Mucosa of rectum (tissue), 2 donors: ENCODE measurements around the gene MAPKAP1.
A peak's percentile ranks its signal among the peaks of the same experiment; 100 is the strongest.

Experiments used
- H3K27ac ChIP-seq, 2 donors: one replicate each; pipeline ENCODE4 v1.7.0; 2013; ENCODE audit warnings: inconsistent platforms in 2 of 2, low read depth in 2 of 2, low read length in 2 of 2
- H3K27me3 ChIP-seq, 2 donors: one replicate each; pipeline ENCODE4 v1.7.0; 2013; ENCODE audit warnings: low read length in 2 of 2; ENCODE audit not compliant: control insufficient read depth in 2 of 2, insufficient read depth in 2 of 2
- H3K36me3 ChIP-seq, 2 donors: one replicate each; pipeline ENCODE4 v1.7.0; 2013; ENCODE audit warnings: low read length in 2 of 2; ENCODE audit not compliant: control insufficient read depth in 2 of 2, insufficient read depth in 2 of 2
- H3K4me1 ChIP-seq, 2 donors: one replicate each; pipeline ENCODE4 v1.7.0; 2013; ENCODE audit warnings: low read length in 2 of 2, mild to moderate bottlenecking in 1 of 2; ENCODE audit not compliant: control insufficient read depth in 2 of 2, insufficient read depth in 2 of 2
- H3K4me3 ChIP-seq, 2 donors: one replicate each; pipeline ENCODE4 v1.7.0; 2013; ENCODE audit warnings: low read length in 2 of 2
- H3K9ac ChIP-seq, 2 donors: one replicate each; pipeline ENCODE4 v1.7.0; 2013; ENCODE audit warnings: low read length in 2 of 2, low read depth in 1 of 2, mild to moderate bottlenecking in 1 of 2
- H3K9me3 ChIP-seq, 2 donors: one replicate each; pipeline ENCODE4 v1.7.0; 2013; ENCODE audit warnings: low read length in 2 of 2; ENCODE audit not compliant: control insufficient read depth in 2 of 2
- donor health status: healthy.
- donor health status: Normal muscosa, but diverticular disease.

MAPKAP1 gene

DNA sequence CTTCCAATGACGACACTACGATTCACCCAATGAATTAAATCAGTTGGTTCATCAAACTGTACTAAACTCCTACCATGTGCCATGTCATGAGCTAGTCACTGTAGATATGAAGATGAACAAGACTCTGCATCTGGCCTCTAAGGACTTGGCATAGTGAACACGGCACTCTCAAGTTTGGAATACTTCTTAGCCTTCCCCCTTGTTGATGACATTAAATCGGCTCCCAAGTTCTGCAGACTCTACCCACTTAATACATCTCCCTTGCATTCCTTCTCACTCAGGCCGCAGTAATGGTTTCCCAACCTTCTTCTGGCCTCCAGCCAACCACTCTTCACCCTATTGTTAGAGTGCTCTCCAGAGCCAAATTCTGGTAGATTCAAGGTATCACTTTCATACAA lies 184.7 kb downstream of the MAPKAP1 start:
- no peak overlapping the region for H3K27ac ChIP-seq
- no peaks in the 10 kb centered on the region for H3K36me3 ChIP-seq
- no peak overlapping the region for H3K4me3 ChIP-seq
- peaks cover 0 to 2% of the 10 kb centered on the region in 2 donors for H3K4me1 ChIP-seq
- H3K9ac ChIP-seq: no peak overlapping the region
- no peaks in the 10 kb centered on the region for H3K9me3 ChIP-seq
- no peaks in the 10 kb centered on the region for H3K27me3 ChIP-seq

DNA sequence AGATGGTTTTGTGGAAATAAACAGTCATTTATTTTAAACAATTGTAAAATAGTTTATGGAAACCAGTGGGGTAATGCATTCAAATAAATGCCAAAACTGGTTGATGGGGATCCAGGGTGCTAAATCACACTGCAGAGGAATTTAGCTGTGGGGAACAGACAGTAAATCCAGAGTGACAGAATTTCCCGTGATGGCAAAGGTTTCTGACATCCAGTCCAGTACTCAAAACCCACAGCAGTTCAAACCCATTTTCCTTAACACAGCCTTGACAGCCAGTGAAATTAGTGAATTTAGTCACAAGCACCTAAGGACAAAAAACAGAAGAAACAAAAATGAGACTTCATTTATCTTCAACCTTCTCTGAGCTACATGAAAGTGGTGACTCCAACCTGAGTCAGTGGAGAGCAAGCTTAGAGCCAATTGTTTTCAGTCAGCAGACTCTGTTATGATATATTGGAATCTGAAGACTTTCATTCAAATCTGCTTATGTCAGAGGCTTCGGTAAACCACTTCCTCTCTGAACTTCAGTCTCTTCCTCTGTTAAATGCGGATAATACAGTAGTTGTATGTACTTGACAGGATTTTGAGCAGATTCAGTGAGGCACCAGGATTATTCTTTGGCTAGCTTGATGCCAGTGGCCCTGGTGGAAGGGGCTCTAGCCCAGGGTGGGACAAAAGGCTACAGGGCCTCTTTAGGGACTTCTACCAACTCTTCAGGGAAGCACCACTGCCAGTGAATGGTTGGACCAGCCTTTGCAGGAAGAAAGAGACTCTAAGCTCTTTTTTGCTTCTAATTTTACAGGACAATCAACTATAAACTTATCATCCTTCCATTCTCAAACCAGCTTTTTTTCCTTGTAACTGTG lies 185.3 kb downstream of the MAPKAP1 start:
- Histone ChIP-seq H3K36me3 (no peaks in the 10 kb centered on the region), H3K9me3 (no peaks in the 10 kb centered on the region), H3K9ac (no peak overlapping the region), H3K27me3 (no peaks in the 10 kb centered on the region), H3K27ac (peak overlapping the region; percentile 1 to 10), H3K4me1 (peaks cover 0 to 2% of the 10 kb centered on the region in 2 donors), H3K4me3 (no peak overlapping the region)

DNA sequence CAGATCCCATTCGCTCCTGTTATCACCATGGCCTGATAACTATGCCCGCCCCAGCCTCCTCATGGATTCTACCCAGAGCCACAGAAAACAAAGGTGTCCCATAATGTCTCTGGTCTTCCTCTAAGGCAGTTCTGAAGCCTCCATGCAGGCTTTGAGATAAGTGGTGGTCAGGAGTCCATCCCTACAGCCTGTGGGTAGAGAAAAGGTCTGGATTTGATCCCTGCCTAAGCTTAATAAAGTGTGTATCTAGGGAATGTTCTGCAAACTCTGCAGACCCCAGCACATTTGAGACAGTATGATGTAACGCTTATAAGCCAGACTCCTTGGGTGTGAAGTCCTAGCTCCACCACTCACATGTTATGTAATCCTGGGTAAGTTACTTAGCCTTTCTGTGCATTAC lies 187.3 kb downstream of the MAPKAP1 start:
- Histone ChIP-seq H3K9me3 (no peaks in the 10 kb centered on the region), H3K36me3 (no peaks in the 10 kb centered on the region), H3K4me3 (no peak overlapping the region), H3K27me3 (no peaks in the 10 kb centered on the region), H3K27ac (no peak overlapping the region), H3K9ac (no peak overlapping the region), H3K4me1 (peaks cover 0 to 2% of the 10 kb centered on the region in 2 donors)

DNA sequence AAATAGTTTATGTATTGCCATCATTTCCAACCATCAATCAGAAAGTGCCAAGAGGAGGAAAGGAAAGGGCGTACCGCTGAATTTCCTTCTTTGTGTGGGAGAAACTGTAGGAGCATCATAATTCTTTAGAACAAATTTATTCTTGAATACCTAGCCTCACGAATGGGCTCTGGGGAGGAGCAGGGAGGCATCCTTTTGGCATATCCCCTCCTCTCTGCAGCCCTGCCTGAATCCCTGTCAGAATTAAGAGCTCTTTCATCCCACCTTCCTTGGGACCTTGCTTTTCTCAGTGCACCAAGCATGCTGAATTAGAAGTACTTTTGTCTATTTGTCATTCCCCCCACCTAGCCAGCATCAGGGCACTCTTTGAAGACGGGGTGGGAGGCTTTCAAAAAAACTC lies 189.4 kb downstream of the MAPKAP1 start:
- Histone ChIP-seq H3K27me3 (no peaks in the 10 kb centered on the region), H3K9me3 (no peaks in the 10 kb centered on the region), H3K4me1 (peaks cover 0 to 13% of the 10 kb centered on the region in 2 donors), H3K4me3 (no peak overlapping the region), H3K36me3 (no peaks in the 10 kb centered on the region), H3K9ac (no peak overlapping the region), H3K27ac (no peak overlapping the region)

DNA sequence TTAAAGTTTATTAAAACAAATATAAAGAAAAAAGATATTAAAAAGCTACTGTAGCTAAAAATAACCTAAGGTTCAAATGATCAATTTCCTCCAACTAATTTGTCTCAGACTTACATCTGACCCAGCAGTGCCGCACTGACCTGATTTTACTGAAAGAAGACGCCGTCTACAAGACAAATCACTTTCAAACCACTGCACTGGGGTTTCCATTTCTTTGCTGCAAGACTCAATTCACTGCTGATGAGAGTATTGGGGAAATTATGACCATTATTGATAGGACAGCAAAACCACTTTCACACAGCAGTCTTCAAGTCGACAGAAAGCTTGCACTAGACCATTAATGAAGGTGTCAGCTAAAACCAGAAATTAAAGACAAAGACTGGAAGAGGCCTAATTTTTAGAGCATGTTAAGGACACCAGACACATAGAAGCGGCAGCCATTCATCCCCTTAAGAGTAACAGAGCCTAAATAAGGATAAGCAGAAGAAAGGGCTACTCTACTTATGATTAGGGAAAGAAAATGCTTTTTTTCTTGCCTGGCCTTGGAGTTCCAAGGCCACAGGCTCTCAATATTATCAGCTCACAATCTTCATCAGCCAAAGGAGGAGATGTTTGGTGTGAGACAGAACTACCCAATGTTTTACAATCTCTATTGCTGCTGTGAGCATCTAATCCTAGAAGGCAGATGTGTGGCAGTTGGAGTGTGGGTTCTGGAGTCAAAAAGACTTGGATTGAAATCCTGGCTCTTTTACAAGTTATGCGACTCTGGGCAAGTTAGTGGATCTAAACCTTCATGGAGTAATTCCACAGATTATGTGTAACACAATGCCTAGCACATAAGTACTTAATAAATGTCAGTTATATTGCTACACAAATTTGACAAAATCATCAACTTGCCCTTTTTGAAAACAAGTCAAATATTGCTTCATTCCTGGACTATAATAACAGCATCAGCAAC lies 190.7 kb downstream of the MAPKAP1 start:
- H3K27ac ChIP-seq: no peak overlapping the region

DNA sequence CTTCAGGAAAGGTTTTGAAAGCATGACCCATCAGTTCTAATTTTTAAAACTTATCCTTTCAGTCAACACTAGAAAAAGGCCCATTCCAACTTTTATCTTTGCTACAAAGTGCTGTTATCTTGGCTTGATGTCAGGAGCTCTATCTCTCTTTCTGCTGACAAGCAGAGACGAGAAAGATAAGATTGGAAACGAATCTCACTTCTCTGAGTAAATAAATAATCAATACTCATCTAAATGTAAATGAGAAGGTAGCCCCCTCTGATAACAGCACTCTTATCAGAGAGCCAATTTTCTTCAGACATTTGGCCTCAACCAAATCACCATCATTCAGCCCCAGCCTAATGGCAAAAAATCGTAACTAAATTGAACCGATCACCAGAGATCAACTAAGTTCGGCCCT lies 191.7 kb downstream of the MAPKAP1 start:
- Histone ChIP-seq H3K27me3 (no peaks in the 10 kb centered on the region), H3K36me3 (no peaks in the 10 kb centered on the region), H3K9ac (no peak overlapping the region), H3K27ac (no peak overlapping the region), H3K4me1 (peaks cover 0 to 17% of the 10 kb centered on the region in 2 donors), H3K4me3 (no peak overlapping the region), H3K9me3 (no peaks in the 10 kb centered on the region)

More for the DNA sequence above, 190.7 kb downstream of the MAPKAP1 start:
- no peaks in the 10 kb centered on the region for H3K27me3 ChIP-seq
- H3K4me3 ChIP-seq: no peak overlapping the region
- H3K9ac ChIP-seq: no peak overlapping the region
- H3K9me3 ChIP-seq: no peaks in the 10 kb centered on the region
- no peaks in the 10 kb centered on the region for H3K36me3 ChIP-seq
- H3K4me1 ChIP-seq: peaks cover 0 to 17% of the 10 kb centered on the region in 2 donors

DNA sequence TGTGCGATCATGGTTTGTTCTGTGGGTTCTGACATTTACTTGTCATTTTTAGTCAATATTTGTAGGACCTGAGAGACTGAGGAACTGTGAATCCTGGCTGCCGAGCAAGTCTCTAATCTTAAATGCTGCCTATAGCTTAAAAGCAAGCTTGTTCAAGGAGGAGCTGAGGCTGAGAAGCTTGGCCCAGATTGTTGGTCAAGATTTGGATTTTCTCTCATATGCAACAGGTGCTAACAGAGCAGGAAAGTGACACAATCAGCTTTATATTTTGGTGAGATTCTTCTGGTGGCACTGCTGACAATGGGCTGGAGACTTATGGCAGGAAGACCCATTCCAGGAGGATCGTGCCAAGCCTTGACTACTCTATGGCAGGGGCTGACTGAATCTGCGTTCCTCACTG lies 192.5 kb downstream of the MAPKAP1 start:
- H3K4me3 ChIP-seq: no peak overlapping the region
- peaks cover 0 to 17% of the 10 kb centered on the region in 2 donors for H3K4me1 ChIP-seq
- H3K9ac ChIP-seq: no peak overlapping the region
- no peaks in the 10 kb centered on the region for H3K9me3 ChIP-seq
- H3K36me3 ChIP-seq: no peaks in the 10 kb centered on the region
- no peak overlapping the region for H3K27ac ChIP-seq
- no peaks in the 10 kb centered on the region for H3K27me3 ChIP-seq

DNA sequence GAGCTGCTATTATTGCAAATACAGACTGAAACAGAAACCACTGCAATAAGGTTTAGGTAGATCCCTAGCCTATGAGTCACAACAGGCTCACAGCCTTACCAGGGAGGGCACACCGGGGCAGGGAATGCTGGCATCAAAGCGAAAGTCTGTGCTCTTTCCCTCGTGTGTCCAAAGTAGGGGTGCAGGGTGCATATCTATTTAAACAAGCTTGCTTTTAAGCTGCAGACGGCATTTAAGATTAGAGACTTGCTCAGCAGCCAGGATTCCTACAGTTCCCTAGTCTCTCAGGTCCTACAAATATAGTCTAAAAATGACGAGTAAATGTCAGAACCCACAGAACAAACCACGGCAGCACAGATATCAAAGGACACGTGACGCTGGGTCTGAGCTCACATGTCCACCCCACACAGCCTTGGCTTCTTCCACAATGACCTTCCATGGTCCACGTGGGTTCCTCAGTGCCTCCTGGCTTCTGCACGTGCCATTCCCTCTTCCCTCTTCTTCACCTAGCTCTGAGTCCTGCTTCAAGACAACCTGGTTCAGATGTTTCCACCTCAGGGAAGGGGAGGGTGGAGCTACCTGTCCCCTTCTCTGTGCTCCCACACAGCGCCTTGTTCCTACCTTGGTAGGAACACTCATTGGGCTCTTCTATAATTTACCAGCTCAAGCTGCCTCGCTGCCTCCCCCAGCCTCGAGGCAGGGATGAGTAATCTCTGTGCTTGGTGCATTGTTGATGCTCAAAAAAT lies 193.2 kb downstream of the MAPKAP1 start:
- Histone ChIP-seq H3K36me3 (no peaks in the 10 kb centered on the region), H3K9ac (no peak overlapping the region), H3K27me3 (no peaks in the 10 kb centered on the region), H3K9me3 (no peaks in the 10 kb centered on the region), H3K4me1 (peaks cover 0 to 17% of the 10 kb centered on the region in 2 donors), H3K27ac (no peak overlapping the region), H3K4me3 (peak overlapping the region; percentile 18 to 23)

DNA sequence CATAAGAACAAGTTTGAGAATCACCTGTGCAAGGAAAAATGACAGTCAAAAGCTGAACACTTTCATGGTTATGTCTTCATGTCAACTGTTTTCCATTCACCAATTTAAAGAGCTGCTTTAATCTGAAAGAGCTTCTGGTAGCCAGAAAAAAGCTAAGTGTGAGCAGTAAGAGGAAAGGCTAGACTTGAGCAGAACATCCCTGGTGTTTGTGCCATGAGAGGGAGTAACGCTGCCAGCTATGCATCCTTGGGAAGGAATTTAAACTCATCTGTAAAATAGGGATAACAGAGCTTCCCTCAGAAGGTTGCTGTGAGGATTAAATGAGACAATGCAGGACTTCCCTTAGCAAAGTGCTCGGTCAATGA lies 193.7 kb downstream of the MAPKAP1 start:
- no peak overlapping the region for H3K27ac ChIP-seq
- H3K27me3 ChIP-seq: no peaks in the 10 kb centered on the region
- no peak overlapping the region for H3K9ac ChIP-seq
- H3K36me3 ChIP-seq: no peaks in the 10 kb centered on the region
- peaks cover 0 to 17% of the 10 kb centered on the region in 2 donors for H3K4me1 ChIP-seq
- H3K9me3 ChIP-seq: no peaks in the 10 kb centered on the region
- H3K4me3 ChIP-seq: no peak overlapping the region
